Nephron (organoid): ENCODE results near the gene PMM2.

Source experiments
- H3K27ac Mint-ChIP-seq, 3 experiments: 2 replicates each; pipeline ENCODE4 v1.8.0; 2020; ENCODE audit warnings: mixed read lengths in 3 of 3, mild to moderate bottlenecking in 2 of 3, moderate library complexity in 1 of 3
- H3K27me3 Mint-ChIP-seq: 2 replicates; pipeline ENCODE4 v1.8.0; 2021; ENCODE audit warnings: low read depth, mild to moderate bottlenecking, moderate library complexity, mixed read lengths
- H3K36me3 Mint-ChIP-seq: 2 replicates; pipeline ENCODE4 v1.8.0; 2020; ENCODE audit warnings: low read depth, mixed read lengths
- H3K4me1 Mint-ChIP-seq: 2 replicates; pipeline ENCODE4 v1.8.0; 2020; ENCODE audit warnings: mixed read lengths
- H3K4me3 Mint-ChIP-seq, 3 experiments: 2 replicates each; pipeline ENCODE4 v1.8.0; 2020; ENCODE audit warnings: mild to moderate bottlenecking in 3 of 3, mixed read lengths in 3 of 3, moderate library complexity in 2 of 3
- H3K9me3 Mint-ChIP-seq: 2 replicates; pipeline ENCODE4 v1.8.0; 2020; ENCODE audit warnings: mixed read lengths
- TF ChIP-seq, protein P1 (sequence below), 3 experiments: fragments of 200-600 bp; sonication (generic); IDR thresholded peaks; one replicate each; pipeline ENCODE4 v1.5.0; 2021; ENCODE audit warnings: antibody characterized with exemption in 3 of 3; ENCODE audit not compliant: unreplicated experiment in 3 of 3

PMM2 gene

DNA sequence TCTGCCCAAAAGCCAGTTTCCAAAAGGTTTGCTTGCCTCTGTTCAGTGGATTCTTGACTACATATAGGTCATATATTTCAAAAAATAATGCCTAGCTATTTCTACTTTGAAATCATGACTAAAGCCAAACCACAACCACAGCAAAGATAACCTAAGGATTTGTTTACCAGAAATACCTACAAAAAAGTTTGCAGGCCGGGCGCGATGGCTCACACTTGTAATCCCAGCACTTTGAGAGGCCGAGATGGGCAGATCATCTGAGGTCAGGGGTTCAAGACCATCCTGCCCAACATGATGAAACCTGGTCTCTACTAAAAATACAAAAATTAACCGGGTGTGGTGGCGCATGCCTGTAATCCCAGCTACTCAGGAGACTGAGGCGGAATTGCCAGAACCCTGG is 56.0 kb downstream of the PMM2 start:
- no peaks in the 10 kb centered on the region for H3K4me1 Mint-ChIP-seq
- no peaks in the 10 kb centered on the region for H3K9me3 Mint-ChIP-seq
- TF ChIP-seq, protein P1, sequence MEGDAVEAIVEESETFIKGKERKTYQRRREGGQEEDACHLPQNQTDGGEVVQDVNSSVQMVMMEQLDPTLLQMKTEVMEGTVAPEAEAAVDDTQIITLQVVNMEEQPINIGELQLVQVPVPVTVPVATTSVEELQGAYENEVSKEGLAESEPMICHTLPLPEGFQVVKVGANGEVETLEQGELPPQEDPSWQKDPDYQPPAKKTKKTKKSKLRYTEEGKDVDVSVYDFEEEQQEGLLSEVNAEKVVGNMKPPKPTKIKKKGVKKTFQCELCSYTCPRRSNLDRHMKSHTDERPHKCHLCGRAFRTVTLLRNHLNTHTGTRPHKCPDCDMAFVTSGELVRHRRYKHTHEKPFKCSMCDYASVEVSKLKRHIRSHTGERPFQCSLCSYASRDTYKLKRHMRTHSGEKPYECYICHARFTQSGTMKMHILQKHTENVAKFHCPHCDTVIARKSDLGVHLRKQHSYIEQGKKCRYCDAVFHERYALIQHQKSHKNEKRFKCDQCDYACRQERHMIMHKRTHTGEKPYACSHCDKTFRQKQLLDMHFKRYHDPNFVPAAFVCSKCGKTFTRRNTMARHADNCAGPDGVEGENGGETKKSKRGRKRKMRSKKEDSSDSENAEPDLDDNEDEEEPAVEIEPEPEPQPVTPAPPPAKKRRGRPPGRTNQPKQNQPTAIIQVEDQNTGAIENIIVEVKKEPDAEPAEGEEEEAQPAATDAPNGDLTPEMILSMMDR (IDR thresholded peaks at IDR 0.05; ENCODE audit: unreplicated experiment in 3 of 3), result no peak
- no peak overlapping the region for H3K27ac Mint-ChIP-seq
- no peaks in the 10 kb centered on the region for H3K27me3 Mint-ChIP-seq
- H3K4me3 Mint-ChIP-seq, result no peak overlapping the region
- peaks cover 55% of the 10 kb centered on the region for H3K36me3 Mint-ChIP-seq

DNA sequence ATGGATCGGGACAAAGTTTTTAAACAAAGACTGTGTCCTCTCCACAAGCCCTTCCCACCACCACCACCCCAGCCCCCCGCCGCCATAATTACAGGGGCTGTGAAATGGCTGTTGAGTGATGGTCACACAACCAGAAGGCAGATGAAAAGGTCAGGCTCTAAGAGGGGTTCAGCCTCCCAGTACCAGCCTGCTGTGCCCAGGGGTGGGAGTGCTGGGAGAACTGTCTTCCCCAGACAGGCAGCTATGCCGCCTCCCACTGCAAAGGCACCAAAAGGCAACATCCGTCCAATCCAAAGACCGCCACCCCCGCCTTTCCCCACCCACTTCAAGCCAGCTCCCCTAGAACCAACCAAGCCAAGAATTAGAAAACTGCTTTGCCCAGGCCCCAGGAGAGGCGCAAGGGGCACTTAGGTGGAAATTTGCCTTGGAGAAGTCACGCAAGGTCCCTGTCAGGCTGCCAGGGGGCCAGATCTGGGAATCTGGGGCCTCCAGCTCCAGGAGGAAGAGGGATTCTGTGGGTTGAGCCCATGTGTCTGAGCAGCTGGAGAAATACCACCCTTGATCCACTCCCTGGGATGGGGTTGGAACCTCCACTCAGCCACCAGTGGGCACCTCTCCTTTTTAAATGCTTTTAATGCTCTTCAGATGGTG is 56.8 kb downstream of the PMM2 start:
- H3K4me1 Mint-ChIP-seq, result no peaks in the 10 kb centered on the region
- H3K36me3 Mint-ChIP-seq, result peaks cover 57% of the 10 kb centered on the region
- no peaks in the 10 kb centered on the region for H3K9me3 Mint-ChIP-seq
- H3K27ac Mint-ChIP-seq, result no peak overlapping the region
- no peak overlapping the region for H3K4me3 Mint-ChIP-seq
- TF ChIP-seq, protein P1 (IDR thresholded peaks at IDR 0.05; ENCODE audit: unreplicated experiment in 3 of 3), result no peak
- no peaks in the 10 kb centered on the region for H3K27me3 Mint-ChIP-seq

DNA sequence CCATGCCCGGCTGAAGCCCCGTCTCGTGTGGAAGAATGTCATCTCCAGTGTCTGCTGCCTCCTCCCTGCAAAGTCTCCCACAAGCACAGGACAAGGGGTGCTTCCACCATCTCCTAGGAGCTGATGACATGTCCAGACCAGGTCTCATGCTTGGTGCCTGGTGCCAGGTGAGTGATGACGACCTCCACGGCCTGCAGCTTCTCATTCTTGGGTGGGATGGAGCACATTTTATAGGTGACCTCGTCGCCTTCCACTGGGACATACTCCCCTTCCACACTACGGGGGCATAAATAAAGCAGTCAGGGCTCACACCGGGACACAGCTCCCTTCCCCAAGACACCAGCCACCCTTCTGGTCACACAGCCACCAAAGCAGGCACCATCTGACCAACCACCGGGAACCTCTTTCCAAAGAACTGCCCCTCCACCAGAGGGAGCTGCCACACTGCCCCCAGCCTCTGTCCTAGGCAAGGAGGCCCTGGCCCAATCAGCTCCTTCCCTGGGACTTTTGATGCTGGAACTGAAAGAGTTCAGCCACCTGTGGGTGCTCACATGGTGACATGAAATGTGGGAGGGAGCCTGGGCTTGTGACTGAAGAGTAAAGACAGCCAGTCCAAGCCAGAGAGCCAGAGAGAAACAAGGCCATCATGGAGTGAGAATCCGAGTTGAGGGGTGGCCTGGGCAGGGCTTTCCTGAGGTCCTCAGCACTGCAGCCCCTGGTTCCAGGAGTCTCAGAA is 57.6 kb downstream of the PMM2 start:
- Mint-ChIP-seq H3K4me1 (peaks cover 6% of the 10 kb centered on the region), H3K4me3 (no peak overlapping the region), H3K9me3 (no peaks in the 10 kb centered on the region), H3K27ac (peak overlapping the region in 1 of 3 experiments; percentile 22), H3K36me3 (peaks cover 56% of the 10 kb centered on the region), H3K27me3 (no peaks in the 10 kb centered on the region)
- TF ChIP-seq, protein P1 (IDR thresholded peaks at IDR 0.05; ENCODE audit: unreplicated experiment in 3 of 3), result no peak

DNA sequence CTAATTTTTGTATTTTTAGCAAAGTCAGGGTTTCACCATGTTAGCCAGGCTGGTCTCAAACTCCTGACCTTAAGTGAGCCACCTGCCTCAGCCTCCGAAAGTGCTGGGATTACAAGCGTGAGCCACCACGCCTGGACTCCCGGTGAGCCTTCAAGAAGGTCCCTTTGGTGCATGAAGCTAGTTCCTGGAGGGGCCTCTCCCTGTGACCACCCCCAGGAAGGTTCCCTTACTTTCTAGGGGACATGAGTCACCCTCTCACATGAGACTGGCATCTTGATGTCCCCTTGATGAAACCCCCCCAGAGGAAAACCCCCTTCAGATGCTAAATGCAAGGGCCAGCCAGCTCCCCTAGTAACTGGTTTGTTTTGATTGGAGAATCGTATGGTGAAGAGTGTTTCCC is 58.3 kb downstream of the PMM2 start:
- Mint-ChIP-seq H3K27ac (peak overlapping the region in 1 of 3 experiments; percentile 23), H3K4me1 (peaks cover 9% of the 10 kb centered on the region), H3K27me3 (no peaks in the 10 kb centered on the region), H3K9me3 (no peaks in the 10 kb centered on the region), H3K36me3 (peaks cover 51% of the 10 kb centered on the region), H3K4me3 (no peak overlapping the region)
- TF ChIP-seq, protein P1 (IDR thresholded peaks at IDR 0.05; ENCODE audit: unreplicated experiment in 3 of 3), result no peak

DNA sequence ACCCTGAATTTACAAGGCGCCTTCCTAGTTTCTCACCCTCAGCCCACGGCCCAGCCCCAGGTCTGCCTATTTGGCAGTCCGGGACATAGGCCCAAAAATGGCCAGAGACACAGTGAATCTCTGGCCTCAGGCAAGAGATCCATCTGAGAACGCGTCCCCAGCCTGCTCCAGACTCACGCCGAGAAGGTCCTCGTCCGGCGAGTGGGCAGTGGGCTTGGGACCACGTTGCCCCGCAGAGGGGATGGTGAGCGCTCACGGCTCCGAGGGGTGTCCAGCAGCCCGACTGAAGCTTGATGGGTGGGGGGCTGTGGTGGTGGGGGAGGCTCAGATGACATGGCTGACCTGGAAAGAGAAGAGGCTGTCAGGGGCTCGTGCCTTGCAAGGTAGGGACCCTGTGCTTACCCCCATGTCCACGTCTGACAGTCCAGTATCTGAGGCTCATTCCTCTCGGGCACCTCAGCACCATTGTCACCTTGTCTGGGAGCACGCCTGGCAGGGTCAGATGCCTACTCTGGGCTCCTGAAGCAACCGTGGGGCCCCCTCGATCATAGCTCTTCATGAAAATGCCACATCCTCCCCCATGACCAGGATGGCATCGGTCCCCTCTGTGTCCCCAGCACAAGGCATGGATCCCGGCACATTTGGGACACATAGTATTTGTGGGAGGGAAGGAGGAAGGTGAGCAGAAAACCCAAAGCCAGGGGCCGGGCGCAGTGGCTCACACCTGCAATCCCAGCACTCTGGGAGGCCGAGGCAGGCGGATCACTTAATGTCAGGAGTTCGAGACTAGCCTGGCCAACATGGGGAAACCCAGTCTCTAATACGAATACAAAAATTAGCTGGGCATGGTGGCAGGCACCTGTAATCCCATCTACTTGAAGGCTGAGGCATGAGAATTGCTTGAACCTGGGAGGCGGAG is 61.6 kb downstream of the PMM2 start:
- H3K36me3 Mint-ChIP-seq, result peaks cover 35% of the 10 kb centered on the region
- H3K27me3 Mint-ChIP-seq, result no peaks in the 10 kb centered on the region
- peaks cover 21% of the 10 kb centered on the region for H3K4me1 Mint-ChIP-seq
- no peaks in the 10 kb centered on the region for H3K9me3 Mint-ChIP-seq
- TF ChIP-seq, protein P1 (IDR thresholded peaks at IDR 0.05; ENCODE audit: unreplicated experiment in 3 of 3), result no peak
- H3K27ac Mint-ChIP-seq, result peak overlapping the region; percentile 14 to 63 (median 41)
- H3K4me3 Mint-ChIP-seq, result peak overlapping the region in 2 of 3 experiments; percentile 10 to 22
